ENCODE measurements around the gene ANO4. TPM values are rescaled to one million over a fixed set of nuclear protein-coding genes. Genes with fewer than 3 reads are reported as not detected.
"Not testable (repeated sequence)": the region's sequence is repeated elsewhere in the genome, so short reads cannot be mapped to it uniquely, and the experiment has no call there.

The ANO4 gene
- total RNA-seq, 4 donors from 2014 or later, result 0.56 to 2.4 (median 1.1) TPM

- DNase-seq (ENCODE audit: low spot score) (no peak), ATAC-seq (ENCODE audit: low FRiP score) (no peak)
- no peak for TF ChIP-seq CTCF (IDR thresholded peaks at IDR 0.05)
Measured at GRCh38 chr12:101053203-101053602, 258.6 kb downstream of the ANO4 start.

- no peak for DNase-seq (ENCODE audit: low spot score)
- TF ChIP-seq CTCF (IDR thresholded peaks at IDR 0.05), result no peak
- ATAC-seq (ENCODE audit: low FRiP score), result no peak
Measured at GRCh38 chr12:101055940-101056339, 261.4 kb downstream of the ANO4 start.

DNA sequence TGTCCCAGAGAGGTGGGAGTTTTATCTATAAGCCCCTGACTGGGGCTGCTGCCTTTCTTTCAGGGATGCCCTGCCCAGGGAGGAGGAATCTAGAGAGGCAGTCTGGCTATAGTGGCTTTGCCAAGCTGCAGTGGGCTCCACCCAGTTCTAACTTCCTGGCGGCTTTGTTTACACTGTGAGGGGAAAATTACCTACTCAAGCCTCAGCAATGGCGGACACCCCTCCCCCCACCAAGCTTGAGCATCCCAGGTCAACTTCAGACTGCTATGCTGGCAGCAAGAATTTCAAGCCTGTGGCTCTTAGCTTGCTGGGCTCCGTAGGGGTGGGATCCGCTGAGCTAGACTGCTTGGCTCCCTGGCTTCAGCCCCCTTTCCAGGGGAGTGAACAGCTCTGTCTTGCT lies 267.9 kb downstream of the ANO4 start:
- ATAC-seq (ENCODE audit: low FRiP score); DNase-seq (ENCODE audit: low spot score): not testable (repeated sequence)

DNA sequence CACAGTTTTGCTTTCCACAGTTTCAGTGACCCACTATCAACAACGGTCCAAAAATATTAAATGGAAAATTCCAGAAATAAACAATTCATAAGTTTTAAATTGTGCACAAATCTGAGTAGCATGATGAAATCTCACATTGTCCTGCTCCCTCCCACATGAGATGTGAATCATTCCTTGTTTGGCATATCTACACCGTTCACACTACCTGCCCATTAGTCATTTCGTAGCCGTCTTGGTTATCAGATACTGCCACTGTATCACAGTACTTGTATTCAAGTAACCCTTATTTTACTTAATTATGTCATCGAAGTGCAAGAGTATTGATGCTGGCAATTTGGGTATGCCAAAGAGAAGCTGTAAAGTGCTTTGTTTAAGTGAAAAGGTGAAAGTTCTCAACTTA lies 270.1 kb downstream of the ANO4 start:
- TF ChIP-seq CTCF (IDR thresholded peaks at IDR 0.05), result no peak
- no peak for ATAC-seq (ENCODE audit: low FRiP score)

GRCh38 chr12:101066489-101066888 lies 271.9 kb downstream of the ANO4 start:
- no peak for DNase-seq (ENCODE audit: low spot score)
- no peak for TF ChIP-seq CTCF (IDR thresholded peaks at IDR 0.05)
- no peak for ATAC-seq (ENCODE audit: low FRiP score)

More for the DNA sequence above, 270.1 kb downstream of the ANO4 start:
- DNase-seq (ENCODE audit: low spot score), result no peak

DNA sequence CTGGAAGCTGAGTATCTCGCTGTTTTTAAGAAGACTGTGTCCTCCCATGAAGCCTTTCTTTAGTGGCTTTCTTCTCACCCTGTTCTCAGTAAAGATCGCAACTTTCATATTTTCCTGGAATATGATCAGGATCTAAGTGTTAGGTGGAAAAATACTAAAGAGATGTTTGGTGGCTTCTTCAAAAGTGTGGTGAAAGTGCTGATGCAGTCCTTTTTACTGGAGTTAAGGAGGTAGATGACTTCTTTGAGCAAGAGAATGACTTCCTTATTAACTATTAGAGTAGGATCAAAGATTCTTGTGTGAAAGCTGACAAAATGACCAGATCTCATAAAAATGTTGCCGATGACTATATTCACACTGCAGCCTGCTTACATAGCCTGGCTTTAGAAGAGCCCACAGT lies 273.8 kb downstream of the ANO4 start:
- no peak for TF ChIP-seq CTCF (IDR thresholded peaks at IDR 0.05)
- ATAC-seq (ENCODE audit: low FRiP score) (no peak), DNase-seq (ENCODE audit: low spot score) (no peak)

- DNase-seq (ENCODE audit: low spot score) (no peak), ATAC-seq (ENCODE audit: low FRiP score) (no peak)
- TF ChIP-seq CTCF (IDR thresholded peaks at IDR 0.05), result no peak
Measured at GRCh38 chr12:101068836-101069235, 274.3 kb downstream of the ANO4 start.
